ENCODE measurements around the gene NEO1. TPM values are rescaled to one million over a fixed set of nuclear protein-coding genes. Genes with fewer than 3 reads are reported as not detected.

NEO1 gene
- total and polyA plus RNA-seq, 2 of the 13 experiments (the other 11 are each of a cell fraction or from before 2014, with no cell fraction given) = 8.4 to 11.0 TPM

DNA sequence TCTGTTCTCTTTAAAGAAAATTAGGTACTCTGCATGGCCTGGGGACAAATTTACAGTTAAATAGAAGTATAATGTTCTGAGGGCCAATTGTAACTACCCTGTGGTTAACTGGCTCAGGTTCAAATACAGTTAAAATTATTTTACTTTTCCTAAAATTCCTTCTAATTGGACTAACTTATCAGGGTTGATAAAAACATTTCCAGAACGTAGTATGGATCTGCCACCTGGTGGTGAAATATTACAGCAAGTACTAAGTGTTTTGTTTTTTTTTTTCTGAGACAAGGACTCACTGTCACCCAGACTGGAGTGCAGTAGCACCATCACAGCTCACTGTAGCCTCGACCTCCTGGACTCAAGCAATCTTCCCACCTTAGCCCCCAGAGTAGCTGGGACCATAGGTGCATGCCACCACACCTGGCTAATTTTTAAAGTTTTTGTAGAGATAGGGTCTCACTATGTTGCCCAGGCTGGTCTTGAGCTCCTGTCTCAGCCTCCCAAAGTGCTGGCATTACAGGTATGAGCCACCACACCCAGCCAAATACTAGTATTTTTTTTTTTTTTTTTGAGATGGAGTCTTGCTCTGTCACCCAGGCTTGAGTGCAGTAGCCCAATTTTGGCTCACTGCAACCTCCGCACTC lies 29.2 kb downstream of the NEO1 start:
- Histone ChIP-seq H3K79me2 (ENCODE audit: insufficient read depth, low read length) (no peaks in the 10 kb centered on the region), H3K9me3 (ENCODE audit: low read length) (no peaks in the 10 kb centered on the region; the same call in 1 of the 2 replicates), H3K4me2 (ENCODE audit: low read depth, low read length) (no peak overlapping the region), H3K4me3 (replicated peaks in 1 of 3; ENCODE audit: insufficient read depth in 1 of 3, low read depth in 2 of 3, low read length in 3 of 3) (no peak overlapping the region), H3K4me1 (ENCODE audit: insufficient read depth, low read length) (peaks cover 12% of the 10 kb centered on the region), H3K27me3 (ENCODE audit: control insufficient read depth in 1 of 2, insufficient read depth in 2 of 2, low read length in 2 of 2) (no peaks in the 10 kb centered on the region), H3K27ac (ENCODE audit: extremely low read length, insufficient read depth, low read length) (no peak overlapping the region), H4K20me1 (ENCODE audit: insufficient read depth, low read length) (no peaks in the 10 kb centered on the region), H3K36me3 (replicated peaks in 1 of 2; ENCODE audit: control insufficient read depth in 1 of 2, insufficient read depth in 2 of 2, low read length in 2 of 2) (no peaks in the 10 kb centered on the region), H3K9ac (ENCODE audit: insufficient read depth, low read depth, low read length) (no peak overlapping the region), H2AFZ (ENCODE audit: low read length) (no peak overlapping the region)
- peak; percentile 70 for FAIRE-seq
- no TSS peak for BruUV-seq (replicated peaks)
- ChIA-PET POLR2A (interaction anchor here (0.7 kb wide), 1 partner anchor 344 kb away, joined by 3 read pairs; no protein-coding TSS in a partner anchor), CTCF (ENCODE audit: low intra/inter-chr PET ratio, low total read pairs) (interaction anchor here (1.1 to 1.6 kb wide), 3 partner anchors 246 to 360 kb away, joined by 4 to 16 read pairs (median 13); no protein-coding TSS in a partner anchor)
- 35% methylated on average over 3 of the region's 3 CpGs for WGBS (ENCODE audit: low lambda C conversion rate)
- DNase-seq (ENCODE audit: low spot score) = peak; percentile 41
- peak; percentile 55; the same call in 2 of the 3 replicates for ATAC-seq
- in situ Hi-C loops (cut with HindIII; ENCODE audit: extremely low pct_ligation_motif_present, low pct_unique_long_range_greater_than_20kb) = loop anchor here (5.0 kb wide), 1 partner anchor 284 kb away; no protein-coding TSS in a partner anchor
- intact Hi-C loops (cut with micrococcal nuclease; ENCODE audit: unreplicated experiment) = loop anchor here (1.0 to 2.0 kb wide), 3 partner anchors 247 to 359 kb away; no protein-coding TSS in a partner anchor
- TF ChIP-seq GFI1 (CRISPR knock-in tag; IDR thresholded peaks at IDR 0.05; ENCODE audit: borderline replicate concordance) = no peak
- TF ChIP-seq ZNF451 (CRISPR knock-in tag; IDR thresholded peaks at IDR 0.05) = no peak
- no peak for TF ChIP-seq UBTF (CRISPR knock-in tag; IDR thresholded peaks at IDR 0.05)
- TF ChIP-seq BHLHE40 (IDR thresholded peaks at IDR 0.05; ENCODE audit: low read length) = no peak
- TF ChIP-seq TIGD3 (CRISPR knock-in tag; IDR thresholded peaks at IDR 0.05; ENCODE audit: borderline replicate concordance) = no peak
- TF ChIP-seq, protein P1, sequence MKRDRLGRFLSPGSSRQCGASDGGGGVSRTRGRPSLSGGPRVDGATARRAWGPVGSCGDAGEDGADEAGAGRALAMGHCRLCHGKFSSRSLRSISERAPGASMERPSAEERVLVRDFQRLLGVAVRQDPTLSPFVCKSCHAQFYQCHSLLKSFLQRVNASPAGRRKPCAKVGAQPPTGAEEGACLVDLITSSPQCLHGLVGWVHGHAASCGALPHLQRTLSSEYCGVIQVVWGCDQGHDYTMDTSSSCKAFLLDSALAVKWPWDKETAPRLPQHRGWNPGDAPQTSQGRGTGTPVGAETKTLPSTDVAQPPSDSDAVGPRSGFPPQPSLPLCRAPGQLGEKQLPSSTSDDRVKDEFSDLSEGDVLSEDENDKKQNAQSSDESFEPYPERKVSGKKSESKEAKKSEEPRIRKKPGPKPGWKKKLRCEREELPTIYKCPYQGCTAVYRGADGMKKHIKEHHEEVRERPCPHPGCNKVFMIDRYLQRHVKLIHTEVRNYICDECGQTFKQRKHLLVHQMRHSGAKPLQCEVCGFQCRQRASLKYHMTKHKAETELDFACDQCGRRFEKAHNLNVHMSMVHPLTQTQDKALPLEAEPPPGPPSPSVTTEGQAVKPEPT (CRISPR knock-in tag; IDR thresholded peaks at IDR 0.05; ENCODE audit: low read depth) = no peak
- no peak for TF ChIP-seq ZNF30 (CRISPR knock-in tag; IDR thresholded peaks at IDR 0.05)
- TF ChIP-seq, protein P2, sequence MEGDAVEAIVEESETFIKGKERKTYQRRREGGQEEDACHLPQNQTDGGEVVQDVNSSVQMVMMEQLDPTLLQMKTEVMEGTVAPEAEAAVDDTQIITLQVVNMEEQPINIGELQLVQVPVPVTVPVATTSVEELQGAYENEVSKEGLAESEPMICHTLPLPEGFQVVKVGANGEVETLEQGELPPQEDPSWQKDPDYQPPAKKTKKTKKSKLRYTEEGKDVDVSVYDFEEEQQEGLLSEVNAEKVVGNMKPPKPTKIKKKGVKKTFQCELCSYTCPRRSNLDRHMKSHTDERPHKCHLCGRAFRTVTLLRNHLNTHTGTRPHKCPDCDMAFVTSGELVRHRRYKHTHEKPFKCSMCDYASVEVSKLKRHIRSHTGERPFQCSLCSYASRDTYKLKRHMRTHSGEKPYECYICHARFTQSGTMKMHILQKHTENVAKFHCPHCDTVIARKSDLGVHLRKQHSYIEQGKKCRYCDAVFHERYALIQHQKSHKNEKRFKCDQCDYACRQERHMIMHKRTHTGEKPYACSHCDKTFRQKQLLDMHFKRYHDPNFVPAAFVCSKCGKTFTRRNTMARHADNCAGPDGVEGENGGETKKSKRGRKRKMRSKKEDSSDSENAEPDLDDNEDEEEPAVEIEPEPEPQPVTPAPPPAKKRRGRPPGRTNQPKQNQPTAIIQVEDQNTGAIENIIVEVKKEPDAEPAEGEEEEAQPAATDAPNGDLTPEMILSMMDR (CRISPR knock-in tag; IDR thresholded peaks at IDR 0.05) = peak; percentile 66
- TF ChIP-seq STAG1 (CRISPR knock-in tag; IDR thresholded peaks at IDR 0.05) = peak; percentile 79
